Epithelial cell of proximal tubule (primary cell): ENCODE measurements around the gene LINC01488. TPM values are rescaled to one million over a fixed set of nuclear protein-coding genes. Genes with fewer than 3 reads are reported as not detected.

Experiments
- DNase-seq: peaks from one replicate; pipeline ENCODE4 v3.0.0-alpha.2; 2011; ENCODE audit warnings: low read depth
- H3K4me3 ChIP-seq: 2 replicates; pipeline ENCODE4 v1.5.1; 2011; ENCODE audit warnings: low read depth, mild to moderate bottlenecking, low read length
- CTCF ChIP-seq: conservative IDR thresholded peaks from 2 replicates; pipeline ENCODE4 v1.5.1; 2012; ENCODE audit warnings: low read depth, mild to moderate bottlenecking, low read length
- total RNA-seq: library from RNA; depleted of rRNA; stranded (reverse); fragments of >200 nt; gene quantifications from 2 replicates; pipeline ENCODE4 v1.2.3, GENCODE V29; 2015

The LINC01488 gene
- total RNA-seq, 1 donor from 2014 or later = not detected

DNA sequence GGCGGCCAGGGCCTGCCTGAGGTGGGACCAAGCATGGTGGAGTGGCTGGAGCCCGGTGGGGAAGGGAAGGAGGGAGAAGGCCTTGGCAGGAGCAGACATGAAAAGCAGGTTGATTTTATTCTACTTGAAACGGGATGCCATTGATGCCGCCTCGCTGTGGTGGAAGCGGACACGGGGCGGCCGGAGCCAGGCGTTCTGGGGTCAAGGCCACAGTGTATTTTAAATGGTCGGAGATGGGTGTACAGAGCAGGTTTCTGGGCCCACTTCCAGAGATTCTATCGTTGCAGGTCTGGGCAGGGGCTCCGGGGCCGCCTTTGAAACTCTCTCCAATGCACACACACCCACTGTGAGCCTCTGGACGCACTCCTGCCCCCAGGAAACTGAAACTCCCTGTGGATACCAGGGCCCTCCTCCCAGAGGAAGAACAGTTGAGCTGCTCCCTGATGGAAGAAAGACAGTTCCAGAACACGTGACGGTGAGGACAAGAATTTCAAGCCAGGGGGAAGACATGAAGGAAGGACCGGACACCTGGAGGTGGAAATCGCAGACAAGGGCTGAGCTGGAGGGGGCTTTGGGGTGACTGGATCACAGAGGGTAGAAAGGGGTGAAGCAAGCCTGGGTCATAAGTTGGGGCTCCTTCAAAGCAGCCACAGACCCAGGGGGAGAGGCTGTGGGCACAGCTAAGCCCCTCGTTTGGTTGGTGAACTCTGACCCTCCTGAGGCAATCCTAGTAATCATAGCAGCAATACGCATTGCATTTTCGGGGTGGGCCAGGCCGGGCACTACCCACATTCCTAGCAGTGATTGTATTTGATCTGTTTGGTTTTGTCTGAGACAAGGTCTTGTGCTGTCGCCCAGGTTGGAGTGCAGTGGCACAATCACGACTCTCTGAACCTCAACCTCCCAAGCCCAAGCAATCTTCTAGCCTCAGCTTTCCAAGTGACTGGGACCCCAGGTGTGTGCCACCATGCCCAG is 12.3 kb upstream of the LINC01488 start:
- TF ChIP-seq CTCF = no peak
- no peak overlapping the region for H3K4me3 ChIP-seq
- DNase-seq = no peak

- H3K4me3 ChIP-seq = no peak overlapping the region
- TF ChIP-seq CTCF = no peak
- DNase-seq = no peak
Measured at GRCh38 chr11:69470301-69470700, 11.2 kb upstream of the LINC01488 start.

DNA sequence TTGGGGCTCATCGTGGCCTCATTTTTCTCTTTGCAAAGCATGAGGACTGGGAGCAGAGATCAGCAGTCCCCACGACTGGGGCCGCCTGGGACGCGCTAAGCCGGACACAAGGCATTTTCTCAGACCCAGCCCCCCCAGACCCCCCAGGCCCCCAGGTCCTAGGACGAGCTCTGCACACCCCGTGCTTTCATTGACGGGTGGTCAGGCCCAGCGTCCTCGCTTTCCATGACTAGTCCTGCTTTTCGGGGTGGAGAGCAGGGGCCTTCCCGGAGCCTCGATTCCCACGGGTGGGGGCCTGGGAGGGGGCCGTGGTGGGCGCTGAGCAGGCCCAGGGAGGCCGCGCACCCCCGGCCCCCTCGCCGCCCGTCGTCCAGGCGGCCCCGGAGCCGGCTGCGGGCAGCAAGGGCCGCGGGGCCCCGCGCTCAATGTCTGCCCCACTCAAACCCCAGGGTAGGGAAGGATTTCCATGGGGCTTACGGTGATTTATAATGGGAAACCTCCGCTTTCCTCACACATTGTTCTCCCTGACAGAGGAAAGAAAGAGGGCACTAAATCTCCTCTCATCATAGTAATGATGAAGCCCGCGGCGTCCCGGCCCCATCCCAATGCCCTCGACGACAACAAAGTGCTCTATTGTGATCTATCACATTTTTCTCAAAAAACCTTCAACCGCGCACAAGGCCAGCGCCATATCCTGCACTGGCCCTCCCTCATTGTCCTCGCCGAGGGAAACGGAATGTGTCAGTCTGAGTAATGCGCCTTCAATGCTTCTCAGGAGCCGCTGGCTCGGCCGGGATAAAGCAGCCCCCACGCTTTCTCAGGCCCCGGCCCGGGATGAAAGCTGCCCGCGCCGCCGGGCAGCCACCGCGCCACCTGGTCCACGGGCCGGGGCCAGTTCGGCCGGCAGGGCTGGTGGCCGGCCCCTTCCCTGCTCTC is 10.4 kb upstream of the LINC01488 start:
- TF ChIP-seq CTCF = no peak

GRCh38 chr11:69471729-69472540 is 9.5 kb upstream of the LINC01488 start:
- TF ChIP-seq CTCF = no peak
- no peak for DNase-seq

More for the DNA sequence above, 10.4 kb upstream of the LINC01488 start:
- H3K4me3 ChIP-seq = no peak overlapping the region
- no peak for DNase-seq

DNA sequence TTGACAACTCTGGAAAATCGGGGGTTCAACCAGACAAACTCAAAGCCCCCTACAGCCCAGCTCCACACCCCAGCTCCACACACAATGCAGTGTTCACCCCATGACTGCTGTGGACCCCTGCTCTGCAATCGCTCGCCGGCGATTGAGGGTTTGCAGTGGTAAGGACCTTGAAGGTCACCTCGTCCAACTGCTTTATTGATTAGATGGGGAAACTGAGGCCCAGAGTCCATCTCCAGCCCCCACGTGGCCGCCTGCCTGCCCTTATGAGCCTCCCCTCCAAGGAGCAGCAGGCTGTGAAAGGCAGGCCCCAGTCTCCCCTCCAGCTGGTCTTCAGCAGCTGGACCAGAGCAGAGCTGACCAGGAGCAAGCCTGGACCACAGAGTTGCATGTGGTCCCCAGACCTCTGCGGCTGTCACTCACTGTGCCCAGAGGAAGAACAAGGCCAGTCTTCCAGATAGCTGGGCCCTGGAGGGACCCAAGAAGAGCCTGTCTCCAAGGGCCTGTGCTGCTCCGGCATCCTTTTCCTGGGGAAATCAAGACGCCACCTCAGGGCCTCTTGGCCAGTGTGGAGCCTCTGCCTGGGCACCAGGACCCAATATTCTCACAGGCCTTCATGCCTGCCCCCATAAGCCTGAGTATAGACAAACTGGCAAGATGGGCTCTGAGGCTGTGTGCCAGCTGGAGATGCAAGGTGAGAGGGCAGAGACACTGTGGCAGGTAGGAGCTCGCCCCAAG is 8.8 kb upstream of the LINC01488 start:
- TF ChIP-seq CTCF = no peak
- H3K4me3 ChIP-seq = no peak overlapping the region
- DNase-seq = no peak

More at GRCh38 chr11:69471729-69472540, 9.5 kb upstream of the LINC01488 start:
- no peak overlapping the region for H3K4me3 ChIP-seq
